BLaER1 (cell line): ENCODE results near the gene NCOA5.
A peak's percentile ranks its signal among the peaks of the same experiment; 100 is the strongest.

Source experiments
- H3K27ac ChIP-seq: shearing (Covaris generic); formaldehyde crosslinking; 2 replicates; pipeline ENCODE4 v1.8.1; 2022
- H3K27me3 ChIP-seq: shearing (Covaris generic); formaldehyde crosslinking; 2 replicates; pipeline ENCODE4 v1.8.1; 2022
- H3K36me3 ChIP-seq: shearing (Covaris generic); formaldehyde crosslinking; 2 replicates; pipeline ENCODE4 v1.8.1; 2022
- H3K4me1 ChIP-seq: shearing (Covaris generic); formaldehyde crosslinking; 2 replicates; pipeline ENCODE4 v1.8.1; 2022
- H3K4me2 ChIP-seq: shearing (Covaris generic); formaldehyde crosslinking; 2 replicates; pipeline ENCODE4 v1.8.1; 2022
- H3K4me3 ChIP-seq: shearing (Covaris generic); formaldehyde crosslinking; 2 replicates; pipeline ENCODE4 v1.8.1; 2022
- H3K9ac ChIP-seq: shearing (Covaris generic); formaldehyde crosslinking; 2 replicates; pipeline ENCODE4 v1.8.1; 2022
- H3K9me3 ChIP-seq: shearing (Covaris generic); formaldehyde crosslinking; 2 replicates; pipeline ENCODE4 v1.8.1; 2022
- H4K20me1 ChIP-seq: shearing (Covaris generic); formaldehyde crosslinking; 2 replicates; pipeline ENCODE4 v1.8.1; 2022
- Cebpa-rat ChIP-seq: shearing (Covaris generic); IDR thresholded peaks from 2 replicates; pipeline ENCODE4 v1.8.1; 2022

The NCOA5 gene

GRCh38 chr20:46065691-46066090 is 24.1 kb downstream of the NCOA5 start:
- peaks cover 99% of the 10 kb centered on the region for H3K36me3 ChIP-seq
- no peak for TF ChIP-seq Cebpa-rat
- no peaks in the 10 kb centered on the region for H3K9me3 ChIP-seq
- H3K4me1 ChIP-seq = peaks cover 21% of the 10 kb centered on the region
- no peak overlapping the region for H3K9ac ChIP-seq
- H4K20me1 ChIP-seq = peaks cover 99% of the 10 kb centered on the region
- H3K27ac ChIP-seq = no peak overlapping the region
- H3K4me2 ChIP-seq = no peak overlapping the region
- no peaks in the 10 kb centered on the region for H3K27me3 ChIP-seq
- no peak overlapping the region for H3K4me3 ChIP-seq

GRCh38 chr20:46065006-46065405 is 24.8 kb downstream of the NCOA5 start:
- H3K4me2 ChIP-seq = no peak overlapping the region
- H3K9ac ChIP-seq = no peak overlapping the region
- no peaks in the 10 kb centered on the region for H3K27me3 ChIP-seq
- H3K27ac ChIP-seq = no peak overlapping the region
- H3K4me1 ChIP-seq = peaks cover 28% of the 10 kb centered on the region
- H4K20me1 ChIP-seq = peaks cover 99% of the 10 kb centered on the region
- H3K9me3 ChIP-seq = no peaks in the 10 kb centered on the region
- no peak for TF ChIP-seq Cebpa-rat
- H3K36me3 ChIP-seq = peaks cover 99% of the 10 kb centered on the region
- no peak overlapping the region for H3K4me3 ChIP-seq

- TF ChIP-seq Cebpa-rat = no peak
- peaks cover 29% of the 10 kb centered on the region for H3K4me1 ChIP-seq
- no peak overlapping the region for H3K9ac ChIP-seq
- no peak overlapping the region for H3K4me2 ChIP-seq
- H3K9me3 ChIP-seq = no peaks in the 10 kb centered on the region
- peaks cover 95% of the 10 kb centered on the region for H3K36me3 ChIP-seq
- H3K27ac ChIP-seq = no peak overlapping the region
- no peaks in the 10 kb centered on the region for H3K27me3 ChIP-seq
- no peak overlapping the region for H3K4me3 ChIP-seq
- H4K20me1 ChIP-seq = peaks cover 99% of the 10 kb centered on the region
Observed at GRCh38 chr20:46063652-46064054, 26.1 kb downstream of the NCOA5 start.

- H3K4me3 ChIP-seq = no peak overlapping the region
- H3K9ac ChIP-seq = no peak overlapping the region
- H3K36me3 ChIP-seq = peaks cover 95% of the 10 kb centered on the region
- H3K27ac ChIP-seq = no peak overlapping the region
- no peaks in the 10 kb centered on the region for H3K27me3 ChIP-seq
- H4K20me1 ChIP-seq = peaks cover 99% of the 10 kb centered on the region
- no peaks in the 10 kb centered on the region for H3K9me3 ChIP-seq
- H3K4me1 ChIP-seq = peaks cover 29% of the 10 kb centered on the region
- H3K4me2 ChIP-seq = no peak overlapping the region
- no peak for TF ChIP-seq Cebpa-rat
Observed at GRCh38 chr20:46063151-46063550, 26.6 kb downstream of the NCOA5 start.

GRCh38 chr20:46062621-46063020 is 27.1 kb downstream of the NCOA5 start:
- Histone ChIP-seq H4K20me1 (peaks cover 99% of the 10 kb centered on the region), H3K9ac (no peak overlapping the region; the same call in 1 of the 2 replicates), H3K27ac (no peak overlapping the region), H3K36me3 (peaks cover 95% of the 10 kb centered on the region), H3K4me1 (peaks cover 29% of the 10 kb centered on the region), H3K9me3 (no peaks in the 10 kb centered on the region), H3K4me3 (no peak overlapping the region), H3K4me2 (peak overlapping the region; percentile 65), H3K27me3 (no peaks in the 10 kb centered on the region)
- TF ChIP-seq Cebpa-rat = no peak

- H3K9me3 ChIP-seq = no peaks in the 10 kb centered on the region
- H3K4me1 ChIP-seq = peaks cover 29% of the 10 kb centered on the region
- no peak overlapping the region for H3K4me3 ChIP-seq
- H3K27me3 ChIP-seq = no peaks in the 10 kb centered on the region
- peaks cover 100% of the 10 kb centered on the region for H4K20me1 ChIP-seq
- TF ChIP-seq Cebpa-rat = no peak
- H3K4me2 ChIP-seq = peak overlapping the region; percentile 65
- H3K27ac ChIP-seq = no peak overlapping the region
- peaks cover 92% of the 10 kb centered on the region for H3K36me3 ChIP-seq
- H3K9ac ChIP-seq = no peak overlapping the region; the same call in 1 of the 2 replicates
Observed at GRCh38 chr20:46062151-46062550, 27.6 kb downstream of the NCOA5 start.

GRCh38 chr20:46060975-46061374 is 28.8 kb downstream of the NCOA5 start:
- Histone ChIP-seq H3K9me3 (no peaks in the 10 kb centered on the region), H3K27me3 (no peaks in the 10 kb centered on the region), H3K27ac (peak overlapping the region; percentile 2; the same call in 1 of the 2 replicates), H3K36me3 (peaks cover 80% of the 10 kb centered on the region), H4K20me1 (peaks cover 100% of the 10 kb centered on the region), H3K4me2 (peak overlapping the region; percentile 65), H3K9ac (no peak overlapping the region), H3K4me1 (peaks cover 29% of the 10 kb centered on the region), H3K4me3 (no peak overlapping the region)
- no peak for TF ChIP-seq Cebpa-rat

- peaks cover 29% of the 10 kb centered on the region for H3K4me1 ChIP-seq
- H3K27me3 ChIP-seq = no peaks in the 10 kb centered on the region
- H3K27ac ChIP-seq = peak overlapping the region; percentile 2; the same call in 1 of the 2 replicates
- no peak for TF ChIP-seq Cebpa-rat
- peak overlapping the region; percentile 65 for H3K4me2 ChIP-seq
- no peak overlapping the region for H3K9ac ChIP-seq
- H3K4me3 ChIP-seq = no peak overlapping the region
- peaks cover 100% of the 10 kb centered on the region for H4K20me1 ChIP-seq
- no peaks in the 10 kb centered on the region for H3K9me3 ChIP-seq
- peaks cover 75% of the 10 kb centered on the region for H3K36me3 ChIP-seq
Observed at GRCh38 chr20:46060301-46060881, 29.4 kb downstream of the NCOA5 start.

GRCh38 chr20:46058599-46059281 is 31.0 kb downstream of the NCOA5 start:
- Histone ChIP-seq H3K27me3 (no peaks in the 10 kb centered on the region), H3K4me3 (no peak overlapping the region), H3K36me3 (peaks cover 58% of the 10 kb centered on the region), H3K4me2 (no peak overlapping the region), H3K9me3 (no peaks in the 10 kb centered on the region), H3K27ac (no peak overlapping the region), H3K9ac (no peak overlapping the region), H3K4me1 (peaks cover 29% of the 10 kb centered on the region), H4K20me1 (peaks cover 99% of the 10 kb centered on the region)
- TF ChIP-seq Cebpa-rat = no peak

GRCh38 chr20:46057856-46058598 is 31.7 kb downstream of the NCOA5 start:
- no peak overlapping the region for H3K4me3 ChIP-seq
- peaks cover 96% of the 10 kb centered on the region for H4K20me1 ChIP-seq
- no peak overlapping the region for H3K9ac ChIP-seq
- peaks cover 29% of the 10 kb centered on the region for H3K4me1 ChIP-seq
- TF ChIP-seq Cebpa-rat = no peak
- H3K9me3 ChIP-seq = no peaks in the 10 kb centered on the region
- peaks cover 51% of the 10 kb centered on the region for H3K36me3 ChIP-seq
- no peak overlapping the region for H3K4me2 ChIP-seq
- H3K27ac ChIP-seq = no peak overlapping the region
- no peaks in the 10 kb centered on the region for H3K27me3 ChIP-seq
